OCI-LY1 (cell line): ENCODE results near the gene DGKD.

Experiments used
- H2AFZ ChIP-seq: fragments of 200-600 bp; sonication (generic), shearing (Covaris generic); 2 replicates; pipeline ENCODE4 v1.6.0; 2014; ENCODE audit warnings: antibody characterized with exemption, mild to moderate bottlenecking, low read length
- H3F3A ChIP-seq: fragments of 200-600 bp; sonication (generic), shearing (Covaris generic); 2 replicates; pipeline ENCODE4 v1.6.0; 2014; ENCODE audit warnings: mild to moderate bottlenecking, antibody characterized with exemption, low read length, moderate library complexity; ENCODE audit not compliant: insufficient read depth
- H3K27ac ChIP-seq: fragments of 200-600 bp; sonication (generic); 2 replicates; pipeline ENCODE4 v1.5.1; 2014; ENCODE audit warnings: low read length, mixed run types, mild to moderate bottlenecking, low read depth; ENCODE audit not compliant: poor library complexity, severe bottlenecking
- H3K27me3 ChIP-seq: fragments of 200-600 bp; sonication (generic); 2 replicates; pipeline ENCODE4 v1.6.0; 2014; ENCODE audit warnings: antibody characterized with exemption, mild to moderate bottlenecking, low read length, moderate library complexity; ENCODE audit not compliant: insufficient read depth
- H3K36me3 ChIP-seq: fragments of 200-600 bp; sonication (generic); 2 replicates; pipeline ENCODE4 v1.6.1; 2014; ENCODE audit warnings: mild to moderate bottlenecking, antibody characterized with exemption, low read length, moderate library complexity, mixed read lengths; ENCODE audit not compliant: insufficient read depth
- H3K4me1 ChIP-seq: fragments of 200-600 bp; sonication (generic); 2 replicates; pipeline ENCODE4 v1.5.1; 2014; ENCODE audit warnings: mild to moderate bottlenecking, low read length, moderate library complexity; ENCODE audit not compliant: insufficient read depth, severe bottlenecking
- H3K4me2 ChIP-seq: fragments of 200-600 bp; sonication (generic), shearing (Covaris generic); 2 replicates; pipeline ENCODE4 v1.6.1; 2014; ENCODE audit warnings: low read length
- H3K4me3 ChIP-seq: fragments of 200-600 bp; sonication (generic); 2 replicates; pipeline ENCODE4 v1.5.1; 2014; ENCODE audit warnings: low read length, low read depth, mild to moderate bottlenecking, mixed read lengths; ENCODE audit not compliant: poor library complexity, severe bottlenecking
- H3K79me2 ChIP-seq: fragments of 200-600 bp; shearing (Covaris generic); 2 replicates; pipeline ENCODE4 v1.6.1; 2016; ENCODE audit warnings: mixed run types, low read length, mixed read lengths; ENCODE audit not compliant: insufficient read depth
- H3K9ac ChIP-seq: fragments of 200-600 bp; sonication (generic), shearing (Covaris generic); 2 replicates; pipeline ENCODE4 v1.6.1; 2014; ENCODE audit warnings: mild to moderate bottlenecking, low read length, mixed read lengths
- H3K9me2 ChIP-seq: fragments of 200-600 bp; sonication (generic), shearing (Covaris generic); 2 replicates; pipeline ENCODE4 v1.6.1; 2014; ENCODE audit warnings: low read depth, mild to moderate bottlenecking, low read length, mixed read lengths
- H3K9me3 ChIP-seq: fragments of 200-600 bp; shearing (Covaris generic); 2 replicates; pipeline ENCODE4 v1.6.1; 2014; ENCODE audit warnings: low read length, mixed read lengths
- H4K20me1 ChIP-seq: fragments of 200-600 bp; sonication (generic), shearing (Covaris generic); 2 replicates; pipeline ENCODE4 v1.6.0; 2016; ENCODE audit warnings: mild to moderate bottlenecking, low read length; ENCODE audit not compliant: insufficient read depth
- CTCF ChIP-seq: fragments of 200-600 bp; sonication (generic), shearing (Covaris generic); IDR thresholded peaks from 2 replicates; pipeline ENCODE4 v1.5.1; 2017; ENCODE audit warnings: mild to moderate bottlenecking, antibody characterized with exemption, low read length, moderate library complexity, mixed read lengths
- EZH2 ChIP-seq: fragments of 200-600 bp; sonication (generic), shearing (Covaris generic); IDR thresholded peaks from 2 replicates; pipeline ENCODE4 v1.8.0; 2017; ENCODE audit warnings: borderline replicate concordance, mixed run types, mild to moderate bottlenecking, antibody characterized with exemption, low read length, moderate library complexity, mixed read lengths

The DGKD gene

DNA sequence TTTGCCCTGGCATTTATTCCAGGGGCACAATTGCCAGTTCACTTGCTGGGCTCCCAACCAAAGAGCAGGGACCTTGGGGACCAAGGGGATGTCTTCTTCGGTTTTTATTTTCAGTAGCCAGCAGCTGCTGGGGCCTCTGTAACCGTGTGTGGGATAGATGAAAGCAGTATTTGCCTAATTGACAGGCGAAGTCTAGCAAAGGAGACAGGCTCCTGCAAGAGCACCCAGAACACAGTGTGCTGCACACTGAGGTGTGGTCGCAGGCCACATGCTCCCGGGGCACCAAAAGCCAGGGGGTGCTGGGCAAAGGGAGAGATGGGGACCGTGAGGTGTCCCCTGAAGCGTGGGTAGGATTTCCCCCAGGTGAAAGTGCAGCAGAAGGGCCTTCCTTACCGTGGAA, 41.4 kb upstream of the DGKD start:
- no peaks in the 10 kb centered on the region for H3K36me3 ChIP-seq
- no peak overlapping the region for H2AFZ ChIP-seq
- no peaks in the 10 kb centered on the region for H3K9me3 ChIP-seq
- no peaks in the 10 kb centered on the region for H3K79me2 ChIP-seq
- no peaks in the 10 kb centered on the region; the same call in 1 of the 2 replicates for H3K27me3 ChIP-seq
- H4K20me1 ChIP-seq, result no peaks in the 10 kb centered on the region
- H3K9ac ChIP-seq, result no peak overlapping the region
- no peaks in the 10 kb centered on the region for H3F3A ChIP-seq
- H3K9me2 ChIP-seq, result no peaks in the 10 kb centered on the region
- H3K4me1 ChIP-seq, result no peaks in the 10 kb centered on the region
- no peak overlapping the region for H3K27ac ChIP-seq
- no peak overlapping the region for H3K4me3 ChIP-seq
- H3K4me2 ChIP-seq, result no peak overlapping the region
- TF ChIP-seq EZH2, result no peak
- no peak for TF ChIP-seq CTCF

GRCh38 chr2:233314180-233314925, 39.9 kb upstream of the DGKD start:
- no peak overlapping the region for H3K27ac ChIP-seq
- H4K20me1 ChIP-seq, result no peaks in the 10 kb centered on the region
- no peak overlapping the region for H3K9ac ChIP-seq
- no peaks in the 10 kb centered on the region for H3K9me3 ChIP-seq
- H3K27me3 ChIP-seq, result no peaks in the 10 kb centered on the region; the same call in 1 of the 2 replicates
- H3K4me3 ChIP-seq, result no peak overlapping the region
- no peak overlapping the region for H2AFZ ChIP-seq
- H3K4me2 ChIP-seq, result no peak overlapping the region
- H3K36me3 ChIP-seq, result no peaks in the 10 kb centered on the region
- no peaks in the 10 kb centered on the region for H3K4me1 ChIP-seq
- TF ChIP-seq CTCF (no peak), EZH2 (no peak)
- H3K79me2 ChIP-seq, result no peaks in the 10 kb centered on the region
- H3K9me2 ChIP-seq, result no peaks in the 10 kb centered on the region
- H3F3A ChIP-seq, result no peaks in the 10 kb centered on the region

- H3K4me1 ChIP-seq, result peaks cover 13% of the 10 kb centered on the region
- no peak for TF ChIP-seq CTCF
- no peak for TF ChIP-seq EZH2
- no peaks in the 10 kb centered on the region for H3F3A ChIP-seq
- H3K9me3 ChIP-seq, result no peaks in the 10 kb centered on the region
- H3K36me3 ChIP-seq, result no peaks in the 10 kb centered on the region
- H3K27ac ChIP-seq, result no peak overlapping the region
- H2AFZ ChIP-seq, result no peak overlapping the region
- H3K79me2 ChIP-seq, result no peaks in the 10 kb centered on the region
- H3K9ac ChIP-seq, result no peak overlapping the region
- H3K4me2 ChIP-seq, result no peak overlapping the region
- no peaks in the 10 kb centered on the region; the same call in 1 of the 2 replicates for H3K27me3 ChIP-seq
- H3K9me2 ChIP-seq, result no peaks in the 10 kb centered on the region
- H3K4me3 ChIP-seq, result no peak overlapping the region
- no peaks in the 10 kb centered on the region for H4K20me1 ChIP-seq
Observed at GRCh38 chr2:233317196-233317943, 36.9 kb upstream of the DGKD start.
